Neural crest cell (in vitro differentiated cells): ENCODE results near the gene NDUFB5. TPM values are rescaled to one million over a fixed set of nuclear protein-coding genes. Genes with fewer than 3 reads are reported as not detected.
A peak's percentile ranks its signal among the peaks of the same experiment; 100 is the strongest.

Source experiments
- DNase-seq: peaks from one replicate; pipeline ENCODE4 v3.0.0; 2021; ENCODE audit warnings: low read depth, mixed read lengths, low spot score
- H3K27ac Mint-ChIP-seq: one replicate; pipeline ENCODE4 v1.8.0; 2021; ENCODE audit warnings: mild to moderate bottlenecking, mixed read lengths; ENCODE audit not compliant: unreplicated experiment
- H3K27me3 Mint-ChIP-seq: 2 replicates; pipeline ENCODE4 v1.8.0; 2021; ENCODE audit warnings: low read depth, mild to moderate bottlenecking, mixed read lengths
- H3K36me3 Mint-ChIP-seq: 2 replicates; pipeline ENCODE4 v1.8.0; 2021; ENCODE audit warnings: low read depth, mild to moderate bottlenecking, mixed read lengths
- H3K4me1 Mint-ChIP-seq: 2 replicates; pipeline ENCODE4 v1.8.0; 2021; ENCODE audit warnings: mixed read lengths
- H3K4me3 Mint-ChIP-seq: one replicate; pipeline ENCODE4 v1.8.0; 2021; ENCODE audit warnings: mild to moderate bottlenecking, mixed read lengths
- H3K9me3 Mint-ChIP-seq: 2 replicates; pipeline ENCODE4 v1.8.0; 2021; ENCODE audit warnings: mixed read lengths
- CTCF ChIP-seq: fragments of 200-600 bp; sonication (generic); conservative IDR thresholded peaks from 2 replicates; pipeline ENCODE4 v1.5.0; 2021; ENCODE audit warnings: antibody characterized with exemption, mild to moderate bottlenecking
- total RNA-seq: library from RNA; stranded (reverse); gene quantifications from 2 replicates; pipeline ENCODE4 v1.2.1, GENCODE V29; 2021

The NDUFB5 gene
- total RNA-seq, 1 donor from 2014 or later, result 74.3 TPM

- Mint-ChIP-seq H3K4me1 (peaks cover 29% of the 10 kb centered on the region), H3K27ac (no peak overlapping the region), H3K4me3 (peak overlapping the region; percentile 2)
Observed at GRCh38 chr3:179565496-179565895, 39.1 kb upstream of the NDUFB5 start.

GRCh38 chr3:179580992-179581391 lies 23.6 kb upstream of the NDUFB5 start:
- TF ChIP-seq CTCF, result no peak
- H3K4me1 Mint-ChIP-seq, result no peaks in the 10 kb centered on the region
- no peaks in the 10 kb centered on the region for H3K27me3 Mint-ChIP-seq
- peaks cover 2% of the 10 kb centered on the region for H3K36me3 Mint-ChIP-seq
- no peak overlapping the region for H3K4me3 Mint-ChIP-seq
- H3K9me3 Mint-ChIP-seq, result no peaks in the 10 kb centered on the region
- no peak overlapping the region for H3K27ac Mint-ChIP-seq
- DNase-seq, result no peak

More at GRCh38 chr3:179565496-179565895, 39.1 kb upstream of the NDUFB5 start:
- peaks cover 3% of the 10 kb centered on the region for H3K36me3 Mint-ChIP-seq
- TF ChIP-seq CTCF, result no peak
- no peaks in the 10 kb centered on the region for H3K27me3 Mint-ChIP-seq
- H3K9me3 Mint-ChIP-seq, result no peaks in the 10 kb centered on the region
- no peak for DNase-seq

GRCh38 chr3:179589143-179589542 lies 15.5 kb upstream of the NDUFB5 start:
- DNase-seq, result no peak

GRCh38 chr3:179590669-179591068 lies 13.9 kb upstream of the NDUFB5 start:
- Mint-ChIP-seq H3K27me3 (no peaks in the 10 kb centered on the region), H3K9me3 (no peaks in the 10 kb centered on the region), H3K36me3 (peaks cover 4% of the 10 kb centered on the region), H3K27ac (no peak overlapping the region), H3K4me3 (no peak overlapping the region), H3K4me1 (no peaks in the 10 kb centered on the region)
- TF ChIP-seq CTCF, result no peak
- no peak for DNase-seq

More at GRCh38 chr3:179589143-179589542, 15.5 kb upstream of the NDUFB5 start:
- TF ChIP-seq CTCF, result no peak
- no peak overlapping the region for H3K27ac Mint-ChIP-seq
- H3K4me3 Mint-ChIP-seq, result no peak overlapping the region
- H3K36me3 Mint-ChIP-seq, result peaks cover 4% of the 10 kb centered on the region
- H3K9me3 Mint-ChIP-seq, result no peaks in the 10 kb centered on the region
- no peaks in the 10 kb centered on the region for H3K27me3 Mint-ChIP-seq
- no peaks in the 10 kb centered on the region for H3K4me1 Mint-ChIP-seq

- no peak overlapping the region for H3K4me3 Mint-ChIP-seq
- no peaks in the 10 kb centered on the region for H3K4me1 Mint-ChIP-seq
- TF ChIP-seq CTCF, result no peak
- H3K9me3 Mint-ChIP-seq, result no peaks in the 10 kb centered on the region
- no peaks in the 10 kb centered on the region for H3K27me3 Mint-ChIP-seq
- DNase-seq, result no peak
- peaks cover 4% of the 10 kb centered on the region for H3K36me3 Mint-ChIP-seq
- no peak overlapping the region for H3K27ac Mint-ChIP-seq
Observed at GRCh38 chr3:179591313-179591712, 13.3 kb upstream of the NDUFB5 start.

- H3K27ac Mint-ChIP-seq, result no peak overlapping the region
- no peaks in the 10 kb centered on the region for H3K36me3 Mint-ChIP-seq
- no peak for TF ChIP-seq CTCF
- no peaks in the 10 kb centered on the region for H3K27me3 Mint-ChIP-seq
- H3K4me3 Mint-ChIP-seq, result peak overlapping the region; percentile 51
- H3K9me3 Mint-ChIP-seq, result no peaks in the 10 kb centered on the region
- no peak for DNase-seq
- H3K4me1 Mint-ChIP-seq, result peaks cover 4% of the 10 kb centered on the region
Observed at GRCh38 chr3:179599531-179599930, 5.1 kb upstream of the NDUFB5 start.
